HG02759 (cell line): ENCODE data around the gene PPM1D.
A peak's percentile ranks its signal among the peaks of the same experiment; 100 is the strongest.
"Not testable (repeated sequence)": the region's sequence is repeated elsewhere in the genome, so short reads cannot be mapped to it uniquely, and the experiment has no call there.

Experiments
- ATAC-seq: cut with Tn5 transposase; IDR thresholded peaks from one replicate; pipeline ENCODE4 v1.9.1; 2021; ENCODE audit warnings: mild to moderate bottlenecking, moderate library complexity; ENCODE audit not compliant: unreplicated experiment

PPM1D gene

GRCh38 chr17:60664022-60664421 is 64.0 kb downstream of the PPM1D start:
- no peak for ATAC-seq

- ATAC-seq: no peak
Observed at GRCh38 chr17:60665602-60666001, 65.6 kb downstream of the PPM1D start.

GRCh38 chr17:60668741-60669140 is 68.7 kb downstream of the PPM1D start:
- ATAC-seq: not testable (repeated sequence)

DNA sequence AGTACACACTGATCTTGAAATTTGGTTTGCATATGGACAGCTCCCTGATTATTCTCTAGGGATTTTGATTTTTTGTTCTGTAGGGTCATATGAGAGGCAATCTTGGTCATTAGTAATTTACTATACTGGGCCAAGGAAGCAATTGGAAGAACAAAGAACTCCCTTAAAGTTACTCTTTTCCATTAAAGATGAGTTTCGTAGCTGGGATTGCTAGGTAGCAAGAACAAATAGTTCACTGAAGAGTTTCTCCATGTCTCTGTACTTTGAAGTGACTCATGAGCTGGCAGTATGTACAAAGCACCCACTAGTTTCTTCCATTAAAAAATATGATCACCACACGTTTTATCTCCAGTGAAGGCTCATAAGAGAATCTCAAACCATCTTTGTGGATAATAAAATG is 71.5 kb downstream of the PPM1D start:
- ATAC-seq: no peak

DNA sequence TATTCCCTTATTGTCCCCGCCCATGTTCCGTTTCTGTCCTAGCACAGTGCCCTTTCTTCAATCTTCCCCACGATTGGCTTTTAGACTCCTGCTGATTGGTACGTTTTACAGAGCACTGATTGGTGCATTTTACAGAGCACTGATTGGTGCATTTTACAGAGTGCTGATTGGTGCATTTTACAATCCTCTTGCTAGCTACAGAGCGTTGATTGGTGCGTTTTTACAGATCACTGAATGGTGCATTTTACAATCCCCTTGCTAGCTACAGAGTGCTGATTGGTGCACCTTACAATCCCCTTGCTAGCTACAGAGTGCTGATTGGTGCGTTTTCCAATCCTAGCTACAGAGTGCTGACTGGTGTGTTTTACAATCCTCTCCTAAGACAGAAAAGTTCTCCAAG is 74.6 kb downstream of the PPM1D start:
- ATAC-seq: not testable (repeated sequence)

DNA sequence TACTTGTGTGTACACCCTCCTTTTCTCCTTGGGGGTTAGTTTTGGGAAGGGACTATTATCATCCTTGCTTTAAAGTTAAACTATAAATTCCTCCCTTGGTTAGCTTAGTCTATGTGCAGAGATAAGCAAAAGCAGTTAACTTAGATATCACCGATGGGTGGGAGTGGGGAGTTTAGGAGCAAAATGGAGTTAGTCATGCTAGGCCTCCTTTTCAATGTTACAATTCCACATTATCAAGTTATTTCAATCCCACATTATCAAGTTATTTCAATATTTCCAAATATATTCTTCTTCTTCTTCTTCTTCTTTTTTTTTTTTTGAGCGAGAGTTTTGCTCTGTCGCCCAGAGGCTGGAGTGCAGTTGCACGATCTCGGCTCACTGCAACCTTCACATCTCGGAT is 76.0 kb downstream of the PPM1D start:
- ATAC-seq: no peak

DNA sequence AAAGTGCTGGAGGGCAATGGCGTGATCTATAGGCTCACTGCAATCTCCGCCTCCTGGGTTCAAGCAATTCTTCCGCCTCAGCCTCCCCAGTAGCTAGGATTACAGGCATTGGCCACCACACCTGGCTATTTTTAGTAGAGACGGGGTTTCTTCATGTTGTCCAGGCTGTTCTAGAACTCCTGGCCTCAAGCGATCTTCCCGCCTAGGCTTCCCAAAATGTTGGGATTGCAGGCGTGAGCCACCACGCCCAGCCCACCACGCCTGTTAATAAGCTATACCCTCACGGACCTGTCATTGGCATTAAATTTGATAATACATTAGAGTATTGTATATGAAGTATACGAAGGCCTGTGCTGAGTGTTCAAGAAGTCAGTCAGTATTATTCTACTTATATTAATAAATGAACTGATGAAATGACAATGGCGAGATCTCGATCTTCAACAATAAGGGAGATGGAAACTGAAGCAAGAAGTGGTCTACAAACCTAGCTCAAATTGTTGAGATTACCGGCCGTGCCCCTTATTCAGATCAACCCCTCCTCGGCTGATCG is 76.8 kb downstream of the PPM1D start:
- ATAC-seq: no peak

- ATAC-seq: peak; percentile 97
Observed at GRCh38 chr17:60677308-60678117, 77.5 kb downstream of the PPM1D start, which contains the start of gene BCAS3. Gene BCAS3 (plus strand): TSS chr17:60677851.

GRCh38 chr17:60678118-60678444 is 78.1 kb downstream of the PPM1D start:
- no peak for ATAC-seq

GRCh38 chr17:60679287-60679686 is 79.3 kb downstream of the PPM1D start:
- no peak for ATAC-seq

DNA sequence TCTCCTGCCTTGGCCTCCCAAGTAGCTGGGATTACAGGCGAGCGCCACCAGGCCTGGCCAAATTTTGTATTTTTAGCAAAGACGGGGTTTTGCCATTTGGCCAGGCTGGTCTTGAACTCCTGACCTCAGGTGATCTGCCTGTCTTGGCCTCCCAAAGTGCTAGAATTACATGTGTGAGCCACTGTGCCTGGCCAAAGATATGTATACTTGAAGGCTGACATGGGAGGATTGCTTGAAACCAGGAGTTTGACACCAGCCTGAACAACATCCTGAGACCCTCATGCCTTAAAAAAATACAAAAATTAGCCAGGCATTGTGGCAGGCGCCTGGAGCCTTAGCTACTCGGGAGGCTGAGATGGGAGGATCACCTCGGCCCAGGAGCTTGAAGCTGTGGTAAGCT is 80.8 kb downstream of the PPM1D start:
- ATAC-seq: no peak

GRCh38 chr17:60685437-60685836 is 85.4 kb downstream of the PPM1D start:
- no peak for ATAC-seq

DNA sequence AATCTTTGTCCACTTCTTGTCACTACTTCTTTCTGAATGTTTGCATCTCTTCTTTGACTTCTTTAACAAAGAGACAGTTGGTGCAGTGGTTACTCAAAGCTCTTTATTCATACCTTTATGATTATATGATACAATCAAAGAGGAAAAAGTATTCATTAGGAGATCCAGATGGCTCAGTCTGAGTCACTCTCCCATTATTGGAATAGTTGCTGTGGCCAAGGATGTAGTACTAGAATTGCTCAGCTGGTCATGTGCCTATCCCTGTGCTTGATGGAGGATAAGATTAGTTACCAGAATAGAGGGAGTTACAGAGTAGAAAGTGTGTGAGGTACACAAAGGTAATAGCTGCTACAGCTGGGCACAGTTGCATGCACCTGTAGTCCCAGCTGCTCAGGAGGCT is 96.0 kb downstream of the PPM1D start:
- no peak for ATAC-seq

GRCh38 chr17:60699090-60699489 is 99.1 kb downstream of the PPM1D start:
- no peak for ATAC-seq

- ATAC-seq: no peak
Observed at GRCh38 chr17:60704170-60704569, 104.2 kb downstream of the PPM1D start.

DNA sequence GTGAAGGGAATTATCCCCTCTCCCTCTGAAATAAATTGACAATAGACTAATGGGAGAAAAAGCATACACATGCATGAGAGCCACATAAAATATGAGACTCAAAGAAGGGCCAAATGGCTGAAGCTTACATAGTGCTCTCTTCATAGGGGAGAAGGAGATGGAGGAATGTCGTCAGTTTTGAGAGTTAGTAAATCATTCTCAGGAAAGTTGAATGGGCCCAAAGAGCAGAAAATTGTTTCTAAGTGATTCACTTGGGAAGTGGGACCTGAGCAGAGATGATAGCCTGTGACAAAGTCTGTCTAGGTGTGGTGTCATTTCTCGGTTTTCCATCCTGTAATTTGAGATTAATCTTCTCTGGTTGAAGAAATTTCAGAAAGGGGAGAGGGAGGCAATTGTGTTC is 112.7 kb downstream of the PPM1D start:
- no peak for ATAC-seq

- no peak for ATAC-seq
Observed at GRCh38 chr17:60713608-60714007, 113.6 kb downstream of the PPM1D start.
